B cell (primary cell): ENCODE data around the gene NYNRIN. TPM values are rescaled to one million over a fixed set of nuclear protein-coding genes. Genes with fewer than 3 reads are reported as not detected.

Experiments used
- ATAC-seq: fragments of 200-7000 bp; cut with Tn5 transposase; one replicate; pipeline ENCODE4 v1.10.0; 2021; ENCODE audit warnings: low read depth, mild to moderate bottlenecking, moderate number of reproducible peaks, moderate library complexity
- CTCF ChIA-PET: fragments of 350-600 bp; sonication (Branson Sonifier 250); formaldehyde crosslinking; loops from one replicate; lab custom pipeline; 2021; ENCODE audit warnings: antibody characterized with exemption, inconsistent platforms; lab: Charles Lee
- POLR2A ChIA-PET: fragments of 350-600 bp; sonication (Branson Sonifier 250); formaldehyde crosslinking; loops from one replicate; lab custom pipeline; 2021; ENCODE audit warnings: antibody characterized with exemption; lab: Charles Lee
- DNase-seq: peaks from one replicate; pipeline ENCODE4 v3.0.0; 2013
- H2AFZ ChIP-seq: 2 replicates; pipeline ENCODE4 v1.6.1; 2012; ENCODE audit warnings: mild to moderate bottlenecking, low read depth, low read length; ENCODE audit not compliant: insufficient read depth, poor library complexity, severe bottlenecking
- H3K27ac ChIP-seq, 2 donors: 1 replicate in 1 of 2; 2 replicates in 1 of 2; pipeline ENCODE4 v1.5.1; 2012 to 2013; ENCODE audit warnings: low read length in 2 of 2, mild to moderate bottlenecking in 2 of 2, moderate library complexity in 1 of 2
- H3K27me3 ChIP-seq, 4 experiments: fragments of 200-600 bp in 1 of 4; sonication (generic) in 1 of 4; replicated peaks in 1 of 4; 1 replicate in 2 of 4; 2 replicates in 2 of 4; pipeline versions ENCODE4 v1.6.1 to v1.7.0; 2013 to 2016; ENCODE audit warnings: low read length in 3 of 4, mild to moderate bottlenecking in 2 of 4, mixed read lengths in 1 of 4, moderate library complexity in 1 of 4; ENCODE audit not compliant: insufficient read depth in 4 of 4, control insufficient read depth in 3 of 4; ENCODE audit errors: control extremely low read depth in 1 of 4
- H3K36me3 ChIP-seq, 2 experiments: replicated peaks in 1 of 2; 1 replicate in 1 of 2; 2 replicates in 1 of 2; pipeline versions ENCODE4 v1.6.1 to v1.7.1; 2013; ENCODE audit warnings: low read length in 1 of 2; ENCODE audit not compliant: insufficient read depth in 2 of 2, control insufficient read depth in 1 of 2; ENCODE audit errors: control extremely low read depth in 1 of 2, extremely low read depth in 1 of 2
- H3K4me1 ChIP-seq, 2 donors: fragments of 200-600 bp in 1 of 2; sonication (generic) in 1 of 2; 1 replicate in 1 of 2; 2 replicates in 1 of 2; pipeline versions ENCODE4 v1.5.1 to v1.6.1; 2013 to 2017; ENCODE audit warnings: low read length in 2 of 2; ENCODE audit not compliant: control insufficient read depth in 2 of 2, insufficient read depth in 2 of 2
- H3K4me2 ChIP-seq: replicated peaks from 2 replicates; pipeline ENCODE3; 2012; ENCODE audit warnings: mild to moderate bottlenecking, low read depth, low read length; ENCODE audit not compliant: poor library complexity, severe bottlenecking
- H3K4me3 ChIP-seq, 5 experiments: fragments of 200-600 bp in 1 of 5; sonication (generic) in 1 of 5; 1 replicate in 3 of 5; 2 replicates in 2 of 5; pipeline versions ENCODE4 v1.5.1 to v1.7.0; 2011 to 2016; ENCODE audit warnings: low read length in 4 of 5, mild to moderate bottlenecking in 4 of 5, low read depth in 2 of 5, control low read depth in 1 of 5, moderate library complexity in 1 of 5; ENCODE audit not compliant: insufficient read depth in 1 of 5; ENCODE audit errors: control extremely low read depth in 1 of 5, extremely low read depth in 1 of 5
- H3K79me2 ChIP-seq: fragments of 200-600 bp; sonication (generic); one replicate; pipeline ENCODE4 v1.6.0; 2016; ENCODE audit warnings: low read length; ENCODE audit not compliant: control insufficient read depth, insufficient read depth
- H3K9ac ChIP-seq: fragments of 200-600 bp; sonication (generic); 2 replicates; pipeline ENCODE4 v1.6.1; 2017; ENCODE audit warnings: mild to moderate bottlenecking, low read length, moderate library complexity
- H3K9me3 ChIP-seq, 3 donors: one replicate each; pipeline versions ENCODE4 v1.6.1 to v1.7.1; 2013; ENCODE audit warnings: low read length in 2 of 3; ENCODE audit not compliant: control insufficient read depth in 2 of 3, insufficient read depth in 1 of 3; ENCODE audit errors: control extremely low read depth in 1 of 3
- H4K20me1 ChIP-seq: 2 replicates; pipeline ENCODE4 v1.6.0; 2012; ENCODE audit warnings: mild to moderate bottlenecking, low read length; ENCODE audit not compliant: insufficient read depth, control insufficient read depth, poor library complexity, severe bottlenecking
- H3K27ac Mint-ChIP-seq: one replicate; pipeline ENCODE4 v1.8.0; 2021; ENCODE audit warnings: mixed read lengths
- H3K27me3 Mint-ChIP-seq: one replicate; pipeline ENCODE4 v1.8.0; 2021; ENCODE audit warnings: mixed read lengths
- H3K4me1 Mint-ChIP-seq: one replicate; pipeline ENCODE4 v1.8.0; 2021; ENCODE audit warnings: mixed read lengths
- H3K4me3 Mint-ChIP-seq: one replicate; pipeline ENCODE4 v1.8.0; 2021; ENCODE audit warnings: mixed read lengths
- H3K9me3 Mint-ChIP-seq: one replicate; pipeline ENCODE4 v1.8.0; 2022; ENCODE audit warnings: mixed read lengths; ENCODE audit not compliant: insufficient read depth
- CTCF ChIP-seq: fragments of 200-600 bp; IDR thresholded peaks from one replicate; pipeline ENCODE4 v1.8.0; 2022; ENCODE audit warnings: antibody characterized with exemption, mild to moderate bottlenecking
- EZH2 ChIP-seq: IDR thresholded peaks from 2 replicates; pipeline ENCODE4 v1.6.1; 2012; ENCODE audit warnings: borderline replicate concordance, low read depth, mild to moderate bottlenecking, moderate library complexity, low read length; ENCODE audit not compliant: insufficient read depth, poor library complexity, severe bottlenecking
- WGBS: methylation state at CpG from one replicate; pipeline ENCODE4 v1.1.5; 2013; ENCODE audit warnings: missing lambda C conversion rate; ENCODE audit not compliant: insufficient coverage; 5-methylcytosine and 5-hydroxymethylcytosine counted together
- intact Hi-C: fragments of 100-400 bp; cut with micrococcal nuclease; formaldehyde crosslinking; loops from one replicate; pipeline ENCODE4 v1.10.0; 2022
- polyA plus RNA-seq: library from polyadenylated mRNA; depleted of rRNA; stranded (reverse); fragments of >200 nt; gene quantifications from 2 replicates; pipeline ENCODE4 v1.2.3, GENCODE V29; 2012
- total RNA-seq, 2 donors: library from RNA; stranded (reverse); fragments of 120-200 nt in 1 of 2; gene quantifications; 1 replicate in 1 of 2; 2 replicates in 1 of 2; pipeline versions ENCODE4 v1.2.3 to v1.2.4, GENCODE V29; 2013 to 2022

Gene NYNRIN
- total and polyA plus RNA-seq, 2 donors (not counting 1 experiment from before 2014, with no cell fraction given): 0.04 to 0.34 TPM

- no peak for TF ChIP-seq CTCF
- no peak for TF ChIP-seq EZH2
- Histone ChIP-seq H3K27me3 (peaks cover 0 to 11% (median 5%) of the 10 kb centered on the region in 4 experiments), H3K4me3 (no peak overlapping the region), H3K9me3 (peaks cover 0 to 3% (median 0%) of the 10 kb centered on the region in 3 donors), H3K4me1 (no peaks in the 10 kb centered on the region), H3K4me2 (no peak overlapping the region), H3K27ac (no peak overlapping the region), H3K79me2 (no peaks in the 10 kb centered on the region), H2AFZ (no peak overlapping the region), H3K36me3 (no peaks in the 10 kb centered on the region), H3K9ac (no peak overlapping the region), H4K20me1 (no peaks in the 10 kb centered on the region)
- POLR2A ChIA-PET: interaction anchor here (1.5 kb wide), 1 partner anchor 11 kb away, joined by 6 read pairs; the partner anchor contains the start of gene NYNRIN
- Mint-ChIP-seq H3K4me1 (no peaks in the 10 kb centered on the region), H3K27me3 (peaks cover 16% of the 10 kb centered on the region), H3K9me3 (no peaks in the 10 kb centered on the region), H3K27ac (no peak overlapping the region), H3K4me3 (no peak overlapping the region)
- no peak for DNase-seq
- CTCF ChIA-PET: interaction anchor here (0.6 to 6.0 kb wide), 12 partner anchors 9 to 212 kb away, joined by 3 to 55 read pairs (median 3); partner anchors contain the start of gene KHNYN
- ATAC-seq: no peak
- intact Hi-C loops: no loop called here
- WGBS: 83% methylated on average over 10 of the region's 10 CpGs
Observed at GRCh38 chr14:24409956-24410355, 11.2 kb downstream of the NYNRIN start.
